Activated T-cell treated with anti-CD3 and anti-CD28 coated beads, Interleukin-2, amount 50 U/mL, for 72 hours (primary cell): ENCODE results near the gene NDUFB5. TPM values are rescaled to one million over a fixed set of nuclear protein-coding genes. Genes with fewer than 3 reads are reported as not detected.
A peak's percentile ranks its signal among the peaks of the same experiment; 100 is the strongest.
"Not testable (repeated sequence)": the region's sequence is repeated elsewhere in the genome, so short reads cannot be mapped to it uniquely, and the experiment has no call there.

Experiments
- ATAC-seq, 2 donors: fragments of 150-1000 bp; cut with Tn5 transposase; replicated peaks in 1 of 2; 2 replicates each; pipeline ENCODE4 v1.10.0; 2021; ENCODE audit warnings: moderate library complexity in 2 of 2, mild to moderate bottlenecking in 1 of 2
- DNase-seq, 2 donors: peaks; one replicate each; pipeline ENCODE4 v3.0.0; 2021 to 2022; ENCODE audit warnings: mixed read lengths in 1 of 2
- H3K27ac Mint-ChIP-seq: one replicate; pipeline ENCODE4 v1.8.0; 2022; ENCODE audit warnings: mild to moderate bottlenecking, moderate library complexity, mixed read lengths
- H3K27me3 Mint-ChIP-seq: one replicate; pipeline ENCODE4 v1.8.0; 2022; ENCODE audit warnings: low read depth, mixed read lengths
- H3K36me3 Mint-ChIP-seq, 2 donors: one replicate each; pipeline ENCODE4 v1.8.0; 2022; ENCODE audit warnings: mixed read lengths in 2 of 2, mild to moderate bottlenecking in 1 of 2; ENCODE audit not compliant: insufficient read depth in 2 of 2
- H3K4me1 Mint-ChIP-seq: one replicate; pipeline ENCODE4 v1.8.0; 2022; ENCODE audit warnings: low read depth, mixed read lengths
- H3K4me3 Mint-ChIP-seq, 2 donors: one replicate each; pipeline ENCODE4 v1.8.0; 2022; ENCODE audit warnings: mild to moderate bottlenecking in 2 of 2, mixed read lengths in 2 of 2, moderate library complexity in 2 of 2
- H3K9me3 Mint-ChIP-seq, 2 donors: one replicate each; pipeline ENCODE4 v1.8.0; 2022; ENCODE audit warnings: mixed read lengths in 2 of 2
- total RNA-seq, 2 donors: library from RNA; stranded (reverse); gene quantifications; one replicate each; pipeline ENCODE4 v1.2.3, GENCODE V29; 2022

NDUFB5 gene
- total RNA-seq, 2 donors from 2014 or later, result 114 to 133 TPM

DNA sequence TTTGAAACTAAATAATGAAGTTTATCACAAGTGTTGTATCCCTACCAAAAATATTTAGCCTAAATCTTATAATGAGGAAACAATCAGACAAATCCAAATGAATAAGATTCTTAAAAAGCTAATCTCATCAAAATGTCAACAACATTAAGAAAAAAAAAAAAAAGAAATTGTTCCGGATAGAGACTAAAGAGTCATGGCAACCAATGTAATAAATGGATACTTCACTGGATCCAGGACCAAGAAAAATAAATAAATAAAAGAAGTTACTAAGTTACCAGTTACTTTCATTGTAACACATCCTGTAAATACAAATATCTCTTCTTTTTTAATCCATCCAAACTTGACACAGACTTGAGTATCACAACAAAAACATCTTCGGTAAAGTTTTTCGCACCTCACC, 763 bp upstream of the NDUFB5 start:
- Mint-ChIP-seq H3K4me1 (peaks cover 43% of the 10 kb centered on the region), H3K36me3 (peaks cover 9 to 19% of the 10 kb centered on the region in 2 donors), H3K27ac (peak overlapping the region; percentile 100), H3K27me3 (no peaks in the 10 kb centered on the region), H3K9me3 (no peaks in the 10 kb centered on the region), H3K4me3 (peak overlapping the region; percentile 99)
- ATAC-seq (no peak), DNase-seq (no peak)

DNA sequence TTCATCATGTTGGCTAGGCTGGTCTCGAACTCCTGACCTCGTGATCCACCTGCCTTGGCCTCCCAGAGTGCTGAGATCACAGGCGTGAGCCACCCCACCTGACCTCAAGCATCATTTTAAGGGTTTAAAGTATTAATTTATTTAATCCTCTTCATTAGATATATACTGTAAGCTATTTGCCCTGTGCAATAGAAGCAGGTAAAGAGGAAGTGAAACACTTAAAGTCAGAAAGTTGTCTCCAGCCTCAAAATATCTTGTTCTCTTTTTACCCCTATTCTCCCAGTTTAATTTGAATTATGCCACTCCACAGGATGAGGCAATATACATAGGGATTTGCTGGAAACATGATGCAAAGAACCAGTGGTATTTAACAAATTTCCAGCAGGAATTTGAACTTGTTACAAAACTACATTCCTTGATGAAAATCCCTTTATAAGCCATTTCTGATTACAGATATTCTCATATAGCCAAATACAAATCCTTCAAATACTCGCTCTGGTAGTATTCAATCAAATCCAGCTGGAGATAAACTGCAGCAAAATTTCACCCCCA, 2.0 kb downstream of the NDUFB5 start:
- H3K4me1 Mint-ChIP-seq, result peaks cover 61% of the 10 kb centered on the region
- DNase-seq (no peak), ATAC-seq (no peak)
- H3K27me3 Mint-ChIP-seq, result no peaks in the 10 kb centered on the region
- peaks cover 12 to 19% of the 10 kb centered on the region in 2 donors for H3K36me3 Mint-ChIP-seq
- H3K27ac Mint-ChIP-seq, result peak overlapping the region; percentile 94
- H3K9me3 Mint-ChIP-seq, result no peaks in the 10 kb centered on the region
- peak overlapping the region; percentile 29 to 37 for H3K4me3 Mint-ChIP-seq

DNA sequence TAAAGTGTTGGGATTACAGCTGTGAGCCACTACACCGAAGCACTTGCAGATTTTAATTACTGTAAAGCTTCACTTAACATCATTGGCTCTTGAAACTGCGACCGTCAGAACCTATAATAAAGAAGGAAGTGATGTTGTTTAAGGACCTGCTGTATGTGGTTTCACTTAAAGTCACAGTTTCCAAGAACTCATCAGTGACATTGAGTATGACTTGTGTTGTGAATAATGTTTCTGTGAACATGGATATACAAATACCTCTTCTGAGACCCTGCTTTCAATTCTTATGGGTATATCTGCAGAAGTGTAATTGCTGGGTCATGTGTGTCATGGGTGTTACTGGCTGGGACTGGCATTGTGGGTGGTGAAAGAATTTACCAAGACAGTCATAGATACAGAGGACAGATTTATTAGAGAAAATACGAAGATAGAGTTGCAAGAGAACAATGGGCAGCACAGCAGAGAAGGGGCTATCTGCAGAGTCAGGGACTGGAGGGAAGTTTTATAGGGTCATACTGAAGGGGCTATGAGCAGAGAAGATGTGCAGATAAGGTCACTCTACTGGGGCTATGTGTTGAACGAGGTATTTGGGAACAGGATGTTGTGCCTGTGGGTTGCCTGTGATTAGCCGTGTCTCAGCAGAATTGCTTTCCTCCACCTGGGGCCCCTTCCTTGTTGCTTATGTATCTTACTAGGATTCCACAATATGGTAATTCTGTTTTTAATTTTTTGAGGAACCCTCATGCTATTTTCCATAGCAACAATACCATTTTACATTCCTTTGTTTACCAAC, 4.5 kb downstream of the NDUFB5 start:
- Mint-ChIP-seq H3K4me1 (peaks cover 69% of the 10 kb centered on the region), H3K9me3 (no peaks in the 10 kb centered on the region), H3K36me3 (peaks cover 12 to 23% of the 10 kb centered on the region in 2 donors), H3K27ac (peak overlapping the region; percentile 94), H3K27me3 (no peaks in the 10 kb centered on the region), H3K4me3 (peak overlapping the region; percentile 81 to 89)
- ATAC-seq (peak; percentile 79 to 83), DNase-seq (peak; percentile 32 to 40)

DNA sequence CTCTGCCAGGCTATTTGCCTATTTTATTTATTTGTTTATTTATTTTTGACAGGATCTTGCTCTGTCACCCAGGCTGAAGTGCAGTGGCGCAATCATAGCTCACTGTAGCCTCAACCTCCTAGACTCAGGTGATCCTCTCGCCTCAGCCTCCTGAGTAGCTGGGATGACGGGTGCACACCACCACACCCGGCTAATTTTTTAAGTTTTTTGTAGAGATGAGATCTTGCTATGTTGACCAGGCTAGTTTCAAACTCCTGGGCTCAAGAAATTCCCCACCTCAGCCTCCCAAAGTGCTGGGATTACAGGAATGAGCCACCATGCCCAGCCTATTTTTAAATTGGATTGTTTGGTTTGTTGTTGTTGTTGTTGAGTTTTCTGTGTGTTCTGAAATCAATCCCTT, 5.5 kb downstream of the NDUFB5 start:
- no peak for ATAC-seq
- Mint-ChIP-seq H3K27ac (peak overlapping the region; percentile 94), H3K36me3 (peaks cover 9 to 19% of the 10 kb centered on the region in 2 donors), H3K4me3 (peak overlapping the region; percentile 15 to 50), H3K9me3 (no peaks in the 10 kb centered on the region), H3K4me1 (peaks cover 64% of the 10 kb centered on the region), H3K27me3 (no peaks in the 10 kb centered on the region)
- DNase-seq, result no peak

DNA sequence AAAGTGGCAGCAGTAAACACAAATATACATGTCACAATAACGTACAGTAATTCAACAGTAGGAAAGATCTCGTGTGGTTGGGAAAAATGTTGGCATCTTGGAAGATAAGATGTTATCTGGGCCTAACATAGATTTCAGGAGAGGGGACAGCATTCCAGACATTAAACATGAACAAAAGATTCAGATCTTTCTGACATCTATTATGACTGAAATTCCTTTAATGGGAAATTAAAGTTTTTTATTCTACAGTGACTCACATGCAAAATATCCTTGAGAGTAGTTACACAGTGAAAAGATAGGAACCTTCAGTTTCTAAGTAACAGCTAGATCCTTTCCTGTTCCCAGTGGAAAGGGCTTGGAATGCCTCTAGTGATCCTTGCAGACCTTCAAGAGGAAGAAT, 9.2 kb downstream of the NDUFB5 start:
- Mint-ChIP-seq H3K9me3 (no peaks in the 10 kb centered on the region), H3K27ac (no peak overlapping the region), H3K4me1 (peaks cover 38% of the 10 kb centered on the region), H3K36me3 (peaks cover 8 to 28% of the 10 kb centered on the region in 2 donors), H3K27me3 (no peaks in the 10 kb centered on the region), H3K4me3 (no peak overlapping the region)
- DNase-seq, result no peak
- ATAC-seq, result no peak

DNA sequence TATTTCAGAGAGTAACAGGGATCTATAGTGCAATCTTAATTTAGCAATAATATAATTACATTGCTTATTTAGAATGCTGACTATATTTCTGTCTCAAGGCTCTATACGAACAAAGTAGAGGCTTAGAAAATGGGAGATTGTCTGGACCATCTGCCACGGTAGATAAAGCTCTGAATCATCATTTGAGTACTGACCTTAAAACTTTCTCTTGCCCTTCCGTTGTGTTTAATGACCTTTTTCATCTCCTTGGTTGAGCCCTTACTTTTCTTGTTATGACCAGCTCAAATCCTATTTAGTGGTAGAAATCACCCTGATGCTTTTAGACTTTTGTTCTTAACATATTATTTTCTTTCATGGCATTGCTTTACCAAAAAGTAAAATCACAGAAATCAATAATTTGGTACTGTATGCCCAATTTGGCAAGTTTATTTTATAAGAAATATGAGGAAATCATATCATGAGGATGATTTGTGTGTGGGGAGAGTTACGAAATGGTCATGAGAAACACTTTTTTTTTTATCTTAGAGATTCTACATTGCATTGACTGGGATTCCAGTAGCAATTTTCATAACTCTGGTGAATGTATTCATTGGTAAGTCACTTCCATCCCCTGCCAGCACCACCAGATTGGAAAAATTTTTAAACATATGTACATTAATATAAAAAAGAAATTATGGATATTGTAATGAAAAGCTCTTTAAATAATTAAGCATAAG, 11.0 kb downstream of the NDUFB5 start:
- no peaks in the 10 kb centered on the region for H3K27me3 Mint-ChIP-seq

DNA sequence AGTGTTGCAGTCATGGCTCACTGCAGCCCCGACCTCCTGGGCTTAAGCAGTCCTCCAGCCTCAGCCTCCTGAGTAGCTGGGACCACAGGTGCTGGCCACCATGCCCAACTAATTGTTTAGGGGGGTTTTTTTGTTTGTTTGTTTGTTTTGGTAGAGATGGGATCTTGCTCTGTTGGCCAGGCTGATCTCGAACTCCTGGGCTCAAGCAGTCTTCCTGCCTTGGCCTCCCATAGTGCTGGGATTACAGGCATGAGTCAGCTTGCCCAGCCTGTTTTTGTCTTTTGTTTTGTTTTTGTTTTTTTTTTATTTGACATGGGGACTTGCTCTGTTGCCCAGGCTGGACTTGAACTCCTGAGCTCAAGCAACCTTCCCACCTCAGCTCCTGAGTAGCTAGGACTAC, 17.4 kb downstream of the NDUFB5 start:
- Mint-ChIP-seq H3K36me3 (peaks cover 12 to 49% of the 10 kb centered on the region in 2 donors), H3K9me3 (no peaks in the 10 kb centered on the region)

More for the DNA sequence above, 11.0 kb downstream of the NDUFB5 start:
- H3K4me3 Mint-ChIP-seq, result no peak overlapping the region
- H3K9me3 Mint-ChIP-seq, result no peaks in the 10 kb centered on the region
- ATAC-seq (no peak), DNase-seq (no peak)
- H3K36me3 Mint-ChIP-seq, result peaks cover 8 to 31% of the 10 kb centered on the region in 2 donors
- H3K27ac Mint-ChIP-seq, result no peak overlapping the region
- peaks cover 20% of the 10 kb centered on the region for H3K4me1 Mint-ChIP-seq

DNA sequence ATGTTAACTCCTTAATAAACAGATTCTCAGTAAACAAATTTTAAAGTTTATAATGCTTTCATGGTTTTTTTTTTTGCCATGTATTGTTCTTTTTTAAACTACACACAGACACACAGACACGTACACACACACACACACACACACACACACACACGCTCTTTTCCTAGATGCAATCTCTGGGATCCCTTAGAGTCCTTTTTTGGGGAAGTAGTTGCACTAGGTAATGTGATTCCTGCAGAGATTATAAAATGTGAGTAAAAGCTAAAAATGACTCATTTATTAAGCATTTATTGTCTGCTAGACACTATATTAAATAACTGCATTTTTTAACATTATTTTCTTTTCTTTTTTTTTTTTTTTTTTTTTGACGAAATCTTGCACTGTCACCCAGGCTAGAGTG, 19.9 kb downstream of the NDUFB5 start:
- Mint-ChIP-seq H3K4me3 (no peak overlapping the region), H3K27me3 (no peaks in the 10 kb centered on the region), H3K27ac (no peak overlapping the region), H3K9me3 (no peaks in the 10 kb centered on the region), H3K36me3 (peaks cover 8 to 34% of the 10 kb centered on the region in 2 donors), H3K4me1 (no peaks in the 10 kb centered on the region)
- DNase-seq, result no peak
- no peak for ATAC-seq

More for the DNA sequence above, 17.4 kb downstream of the NDUFB5 start:
- DNase-seq, result no peak
- H3K27me3 Mint-ChIP-seq, result no peaks in the 10 kb centered on the region
- H3K4me1 Mint-ChIP-seq, result no peaks in the 10 kb centered on the region
- H3K27ac Mint-ChIP-seq, result no peak overlapping the region
- no peak overlapping the region for H3K4me3 Mint-ChIP-seq
- ATAC-seq, result no peak

DNA sequence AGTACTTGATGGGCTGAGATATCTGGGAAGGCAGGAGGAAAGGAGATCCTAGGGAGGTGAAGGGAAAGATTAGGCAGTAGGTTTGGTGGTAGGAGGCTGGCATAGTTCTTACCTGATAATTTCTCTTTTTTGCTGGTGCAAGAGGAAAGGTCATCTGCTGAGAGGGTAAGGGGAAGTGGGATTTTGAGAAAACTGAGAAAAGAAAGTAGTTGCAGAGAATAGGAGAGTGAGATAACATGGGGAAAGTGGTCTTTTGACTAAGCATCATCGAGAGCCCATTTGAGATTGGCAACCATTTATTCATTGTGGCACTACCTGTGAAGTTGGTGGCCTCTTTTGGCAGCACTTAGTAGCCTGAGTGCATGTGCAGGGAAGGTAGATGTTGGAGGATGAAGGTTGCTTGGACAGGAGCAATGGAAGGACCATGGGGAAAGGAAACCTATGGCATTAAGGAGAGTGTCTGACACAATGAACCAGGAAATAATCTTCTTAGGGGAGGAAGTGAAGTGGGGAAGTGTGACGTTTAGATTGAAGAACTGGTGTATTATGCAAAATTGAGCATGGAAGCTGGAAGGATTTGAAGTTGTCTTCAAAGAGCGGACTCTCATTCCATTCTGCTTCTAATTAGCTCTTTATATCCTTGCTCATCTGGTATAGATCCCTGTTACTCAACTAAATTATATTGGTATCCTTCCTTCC, 26.3 kb downstream of the NDUFB5 start:
- Mint-ChIP-seq H3K4me1 (no peaks in the 10 kb centered on the region), H3K27me3 (no peaks in the 10 kb centered on the region), H3K36me3 (no peaks in the 10 kb centered on the region), H3K4me3 (no peak overlapping the region), H3K9me3 (no peaks in the 10 kb centered on the region), H3K27ac (no peak overlapping the region)
- ATAC-seq (peak in 1 of 2 donors; percentile 7), DNase-seq (no peak)

DNA sequence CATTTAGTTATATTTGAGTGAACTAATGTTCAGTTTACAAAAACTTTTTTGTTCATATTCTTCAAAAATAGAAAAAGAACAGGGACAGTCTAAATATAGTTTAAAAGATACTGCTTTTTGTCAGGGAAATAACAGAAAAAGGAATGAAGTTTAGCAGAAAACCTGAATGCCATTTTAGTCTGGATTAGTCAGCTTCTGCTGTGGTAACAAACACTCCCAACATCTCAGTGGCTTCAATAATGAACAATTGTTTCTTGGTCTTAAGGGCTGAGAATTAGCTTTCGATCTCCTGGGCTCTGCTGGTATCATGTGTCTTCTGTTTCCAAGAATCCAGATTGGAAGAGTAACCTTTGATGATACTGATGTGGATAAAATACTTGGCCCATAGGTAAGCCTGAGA, 35.9 kb downstream of the NDUFB5 start:
- no peak overlapping the region for H3K4me3 Mint-ChIP-seq
- no peak for ATAC-seq
- H3K4me1 Mint-ChIP-seq, result peaks cover 14% of the 10 kb centered on the region
- no peaks in the 10 kb centered on the region for H3K27me3 Mint-ChIP-seq
- no peaks in the 10 kb centered on the region for H3K36me3 Mint-ChIP-seq
- H3K9me3 Mint-ChIP-seq, result no peaks in the 10 kb centered on the region
- no peak for DNase-seq
- no peak overlapping the region for H3K27ac Mint-ChIP-seq

DNA sequence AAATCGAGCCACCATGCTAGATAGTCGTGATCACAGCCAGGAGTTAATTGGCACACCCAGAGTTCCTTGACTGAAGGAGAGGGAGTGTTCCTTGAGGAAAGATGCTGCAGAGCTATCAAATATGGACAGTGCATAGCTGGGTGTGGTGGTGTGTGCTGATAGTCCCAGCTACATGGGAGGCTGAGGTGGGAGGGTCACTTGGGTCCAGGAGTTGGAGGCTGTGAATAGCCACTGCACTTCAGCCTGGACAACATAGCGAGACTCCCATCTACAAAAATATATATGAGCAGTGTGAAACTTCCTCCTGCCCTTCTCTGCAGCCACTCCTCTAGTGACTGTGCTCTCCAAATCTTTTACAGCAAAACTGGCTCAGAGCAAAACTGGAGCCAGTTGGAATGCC, 38.3 kb downstream of the NDUFB5 start:
- ATAC-seq, result no peak

DNA sequence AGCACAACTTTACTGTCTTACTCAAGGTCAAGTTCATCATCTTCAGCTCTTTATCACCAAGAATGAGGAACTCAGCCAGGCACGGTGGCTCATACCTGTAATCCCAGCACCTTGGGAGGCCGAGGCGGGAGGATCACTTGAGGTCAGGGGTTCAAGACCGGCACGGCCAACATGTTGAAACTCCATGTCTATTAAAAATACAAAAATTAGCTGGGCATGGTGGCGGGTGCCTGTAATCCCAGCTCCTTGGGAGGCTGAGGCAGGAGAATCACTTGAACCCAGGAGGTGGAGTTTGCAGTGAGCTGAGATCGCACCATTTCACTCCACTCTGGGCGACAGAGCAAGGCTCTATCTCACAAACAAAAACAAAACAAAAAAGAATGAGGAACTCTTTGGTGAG, 39.2 kb downstream of the NDUFB5 start:
- H3K9me3 Mint-ChIP-seq, H3K27me3 Mint-ChIP-seq, H3K4me3 Mint-ChIP-seq, DNase-seq, H3K36me3 Mint-ChIP-seq, ATAC-seq, H3K27ac Mint-ChIP-seq: not testable (repeated sequence)
- peaks cover 14% of the 10 kb centered on the region for H3K4me1 Mint-ChIP-seq

More for the DNA sequence above, 38.3 kb downstream of the NDUFB5 start:
- Mint-ChIP-seq H3K4me1 (peaks cover 14% of the 10 kb centered on the region), H3K36me3 (no peaks in the 10 kb centered on the region), H3K9me3 (no peaks in the 10 kb centered on the region), H3K4me3 (no peak overlapping the region), H3K27me3 (no peaks in the 10 kb centered on the region), H3K27ac (no peak overlapping the region)
- DNase-seq, result no peak

DNA sequence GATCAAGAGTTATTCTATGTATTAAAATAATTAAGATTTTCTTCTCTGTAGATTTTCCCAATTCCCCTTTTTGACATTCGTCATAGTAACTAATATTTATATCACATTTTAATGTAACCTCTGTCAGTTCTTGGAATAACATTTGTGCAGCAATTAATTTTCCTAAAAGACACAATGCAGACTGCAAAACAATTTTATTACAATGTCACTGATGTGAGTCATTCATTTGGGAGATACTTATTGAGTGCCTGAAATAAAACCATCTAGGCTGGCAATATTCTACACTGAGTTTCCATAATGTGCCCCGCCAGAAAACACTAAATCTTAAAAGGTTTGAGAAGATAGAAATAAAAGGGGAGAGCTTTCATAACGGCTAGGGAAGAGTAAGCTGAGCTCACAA, 41.6 kb downstream of the NDUFB5 start:
- DNase-seq (no peak), ATAC-seq (no peak)
- H3K27me3 Mint-ChIP-seq, result no peaks in the 10 kb centered on the region
- no peaks in the 10 kb centered on the region for H3K36me3 Mint-ChIP-seq
- no peak overlapping the region for H3K27ac Mint-ChIP-seq
- peaks cover 14% of the 10 kb centered on the region for H3K4me1 Mint-ChIP-seq
- H3K9me3 Mint-ChIP-seq, result no peaks in the 10 kb centered on the region
- H3K4me3 Mint-ChIP-seq, result no peak overlapping the region
